HG02588 (cell line): ENCODE measurements around the gene NCOA4.
"Not testable (repeated sequence)": the region's sequence is repeated elsewhere in the genome, so short reads cannot be mapped to it uniquely, and the experiment has no call there.

Experiments
- ATAC-seq: cut with Tn5 transposase; IDR thresholded peaks from one replicate; pipeline ENCODE4 v1.9.1; 2021; ENCODE audit warnings: mild to moderate bottlenecking, moderate library complexity; ENCODE audit not compliant: unreplicated experiment

Gene NCOA4

DNA sequence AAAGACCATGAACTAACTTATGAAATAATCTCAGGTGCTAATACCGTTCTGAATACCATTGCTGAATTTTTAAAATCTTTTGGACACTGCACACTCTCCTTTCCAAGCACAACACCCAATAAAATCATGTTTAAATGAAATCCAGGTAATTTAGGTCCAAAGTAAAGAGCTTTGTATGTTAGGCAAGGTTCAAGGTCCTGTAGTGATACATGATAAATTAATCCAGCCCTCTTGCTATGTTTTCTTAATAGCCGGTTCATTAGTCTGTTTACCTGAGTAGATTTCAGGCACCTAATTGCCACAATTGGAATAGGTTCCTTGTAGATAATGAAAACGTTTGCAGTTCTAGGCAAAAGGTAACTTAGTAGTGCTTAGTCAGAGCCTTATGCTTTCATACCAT is 44.8 kb downstream of the NCOA4 start:
- ATAC-seq, result not testable (repeated sequence)

DNA sequence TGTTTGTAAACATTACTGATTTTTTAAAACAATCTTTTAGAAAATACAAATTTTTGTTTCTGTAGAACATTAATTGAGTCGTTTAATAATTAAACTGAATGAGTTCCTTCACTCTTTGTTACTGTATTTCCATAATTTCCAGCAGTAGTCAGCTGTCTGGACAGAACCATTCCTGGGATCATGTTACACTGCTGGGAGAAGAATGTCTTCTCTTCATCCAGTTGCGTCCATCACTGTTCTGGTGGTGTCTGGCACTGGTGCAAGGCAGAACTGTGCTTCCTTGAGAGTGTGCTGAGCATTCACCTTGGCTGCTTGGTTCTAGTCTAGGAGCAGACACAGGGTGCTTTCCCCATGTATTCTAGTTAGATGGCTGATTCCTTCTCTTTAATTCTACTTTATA is 46.0 kb downstream of the NCOA4 start:
- ATAC-seq, result not testable (repeated sequence)

DNA sequence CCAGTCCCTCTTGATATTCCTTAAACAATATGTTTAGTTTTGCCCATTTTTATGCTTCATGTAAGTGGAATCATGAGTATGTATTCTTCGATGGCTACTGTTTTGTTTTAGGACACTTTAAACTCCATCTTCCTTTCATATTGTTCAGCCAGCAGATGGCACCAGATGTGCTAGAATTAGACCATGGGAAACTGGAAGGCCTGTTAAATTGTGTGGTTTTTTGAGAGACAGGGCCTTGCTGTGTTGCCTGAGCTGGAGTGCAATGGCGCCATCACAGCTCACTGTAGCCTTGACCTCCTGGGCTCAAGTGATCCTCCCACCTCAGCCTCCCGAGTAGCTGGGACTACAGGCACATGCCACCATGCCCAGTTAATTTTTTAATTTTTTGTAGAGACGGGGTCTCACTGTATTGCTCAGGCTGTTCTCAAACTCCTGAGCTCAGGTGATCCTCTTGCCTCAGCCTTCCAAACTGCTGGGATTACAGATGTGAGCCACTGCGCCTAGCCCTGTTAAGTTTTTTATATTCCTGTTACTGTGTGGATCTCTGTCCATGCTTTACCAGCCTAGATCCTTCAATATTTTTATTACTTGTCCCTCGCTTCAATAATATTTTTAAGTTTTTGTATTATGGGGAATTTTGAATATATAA is 46.8 kb downstream of the NCOA4 start:
- not testable (repeated sequence) for ATAC-seq

DNA sequence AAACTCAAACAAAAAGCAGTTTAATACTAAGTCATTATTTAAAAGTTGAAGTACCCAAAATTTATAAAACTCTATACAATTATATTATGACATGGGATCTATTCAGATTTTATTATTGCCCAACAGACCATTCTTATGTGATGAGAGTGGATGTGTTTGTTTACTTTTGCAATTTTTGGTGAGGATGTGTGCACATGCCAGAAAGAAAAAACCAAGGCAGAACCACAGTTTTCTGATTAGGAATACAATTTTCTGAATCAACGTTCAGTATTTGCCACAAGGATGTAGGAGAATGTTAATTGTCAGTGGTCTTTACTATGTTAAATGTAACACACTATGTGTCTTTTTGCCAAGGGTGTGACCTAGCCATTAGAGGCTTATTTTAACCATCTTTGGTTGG is 49.1 kb downstream of the NCOA4 start:
- ATAC-seq, result not testable (repeated sequence)

DNA sequence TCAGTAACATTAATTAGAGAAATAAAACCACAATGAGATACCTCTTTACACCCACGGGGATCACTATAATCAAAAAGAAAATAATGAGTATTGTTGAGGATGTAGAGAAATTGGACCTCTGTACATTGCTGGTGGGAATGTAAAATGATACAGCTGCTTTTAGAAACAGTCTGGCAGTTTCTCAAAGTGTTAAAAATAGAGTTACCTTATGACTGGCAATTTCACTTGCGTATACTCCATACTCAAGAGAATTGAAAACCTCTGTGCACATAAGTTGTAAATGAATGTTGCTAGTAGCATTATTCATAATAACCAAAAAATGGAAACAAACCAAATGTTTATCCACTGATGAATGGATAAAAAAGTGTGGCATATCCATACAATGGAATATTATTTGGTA is 51.9 kb downstream of the NCOA4 start:
- ATAC-seq, result peak; percentile 88

DNA sequence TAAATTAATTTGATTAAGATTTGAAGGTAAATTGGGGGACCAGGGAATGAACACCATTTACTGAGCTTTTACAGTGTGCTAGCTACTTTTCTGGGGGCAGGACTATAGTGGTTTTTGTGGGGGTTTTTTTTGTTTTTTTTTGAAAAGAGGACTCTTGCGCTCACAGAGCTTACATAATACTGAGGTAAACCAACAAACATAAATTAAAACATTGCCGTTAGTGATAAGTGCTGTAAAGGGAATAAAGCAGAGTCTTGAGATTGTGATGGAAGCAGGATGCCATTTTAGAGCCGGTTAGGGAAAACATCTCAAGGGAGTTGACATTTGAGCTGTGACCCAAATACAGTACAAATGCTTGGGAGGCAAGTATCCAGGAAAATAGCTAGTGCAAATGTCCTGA is 56.4 kb downstream of the NCOA4 start:
- ATAC-seq, result not testable (repeated sequence)

DNA sequence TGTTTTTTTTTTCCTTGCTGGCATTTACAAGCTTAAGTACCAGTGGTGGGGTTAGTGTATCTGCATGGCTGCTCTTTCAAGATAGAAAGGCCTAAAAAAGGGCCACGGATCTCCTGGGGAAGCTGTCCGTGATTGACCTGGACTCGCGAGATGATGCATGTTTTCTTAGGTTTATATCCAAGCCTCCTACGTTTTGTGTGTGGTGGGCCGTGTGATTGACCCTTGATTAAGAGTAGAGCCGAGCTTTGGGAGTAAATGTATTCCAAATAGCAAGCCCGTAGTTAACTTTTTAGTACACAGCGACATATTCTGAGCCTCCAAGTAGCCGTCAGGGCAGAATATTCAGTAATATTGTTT is 57.6 kb downstream of the NCOA4 start:
- not testable (repeated sequence) for ATAC-seq

DNA sequence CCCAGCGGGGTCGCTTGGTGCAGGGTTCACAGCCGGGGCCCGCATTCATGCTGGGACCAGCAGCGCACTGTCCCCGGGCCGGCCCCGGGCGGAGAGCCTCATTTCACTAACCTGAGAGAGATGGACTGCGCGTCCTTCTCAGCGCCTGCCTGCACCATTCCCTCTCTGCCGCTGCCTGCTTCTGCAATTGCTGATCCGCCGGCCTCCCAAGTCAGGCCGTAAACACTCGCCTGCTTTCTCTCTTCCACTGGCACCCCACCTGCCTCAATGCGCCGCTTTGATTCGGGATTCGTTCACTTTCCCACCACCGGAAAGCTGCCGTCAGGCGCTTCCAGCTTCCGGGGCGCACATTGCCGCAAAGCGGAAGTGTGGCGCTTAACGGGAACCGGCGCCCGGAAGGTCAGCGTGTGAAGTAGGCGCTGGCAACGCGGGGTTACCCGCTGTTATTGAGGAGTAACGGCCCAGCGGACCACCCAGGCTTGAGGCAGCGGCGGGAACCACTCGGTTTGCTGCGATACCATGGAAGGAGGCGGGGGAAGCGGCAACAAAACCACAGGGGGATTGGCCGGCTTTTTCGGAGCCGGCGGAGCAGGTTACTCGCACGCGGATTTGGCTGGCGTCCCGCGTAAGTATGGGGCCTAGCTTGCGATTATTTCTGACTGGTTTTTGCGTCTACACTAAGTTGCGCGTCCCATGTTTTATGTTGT is 58.2 kb downstream of the NCOA4 start, which contains the start of gene TIMM23:
TIMM23 (plus strand) TSS at position 384 of the 707 bp plus-strand sequence; CDS start at position 520, 136 bp downstream.
- ATAC-seq, result peak; percentile 73

DNA sequence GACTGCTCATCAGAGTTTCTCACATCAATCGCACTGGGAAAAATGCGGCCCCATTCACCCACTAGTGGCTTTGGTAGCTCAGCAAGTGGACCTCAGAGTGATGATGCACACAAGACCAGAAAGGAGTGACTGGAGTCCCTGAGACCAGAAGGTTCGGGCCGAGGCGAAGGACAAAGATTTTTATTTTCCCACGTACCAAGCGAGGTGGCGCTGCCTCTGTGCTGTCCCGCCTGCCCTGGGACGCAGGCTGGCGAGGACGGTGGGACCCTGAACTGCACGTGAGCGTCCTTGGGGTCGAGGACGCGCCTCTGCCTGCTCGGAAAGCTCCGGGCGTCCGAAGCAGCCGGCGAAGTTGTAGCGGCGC is 58.7 kb downstream of the NCOA4 start:
- peak; percentile 49 for ATAC-seq

DNA sequence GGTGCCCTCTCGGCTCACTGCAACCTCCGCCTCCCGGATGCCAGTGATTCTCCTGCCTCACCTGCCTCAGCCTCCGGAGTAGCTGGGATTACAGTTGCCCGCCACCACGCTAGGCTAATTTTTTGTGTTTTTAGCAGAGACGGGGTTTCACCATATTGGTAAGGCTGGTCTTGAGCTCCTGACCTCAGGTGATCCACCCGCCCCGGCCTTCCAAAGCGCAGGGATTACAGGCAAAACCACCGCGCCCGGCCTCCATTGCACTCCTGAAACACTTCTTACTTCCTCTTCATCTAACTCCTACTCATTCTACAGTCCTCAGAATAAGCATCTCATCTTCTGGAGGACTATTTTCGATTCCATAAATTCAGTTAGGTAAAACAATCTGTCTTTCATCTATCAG is 59.4 kb downstream of the NCOA4 start:
- not testable (repeated sequence) for ATAC-seq

DNA sequence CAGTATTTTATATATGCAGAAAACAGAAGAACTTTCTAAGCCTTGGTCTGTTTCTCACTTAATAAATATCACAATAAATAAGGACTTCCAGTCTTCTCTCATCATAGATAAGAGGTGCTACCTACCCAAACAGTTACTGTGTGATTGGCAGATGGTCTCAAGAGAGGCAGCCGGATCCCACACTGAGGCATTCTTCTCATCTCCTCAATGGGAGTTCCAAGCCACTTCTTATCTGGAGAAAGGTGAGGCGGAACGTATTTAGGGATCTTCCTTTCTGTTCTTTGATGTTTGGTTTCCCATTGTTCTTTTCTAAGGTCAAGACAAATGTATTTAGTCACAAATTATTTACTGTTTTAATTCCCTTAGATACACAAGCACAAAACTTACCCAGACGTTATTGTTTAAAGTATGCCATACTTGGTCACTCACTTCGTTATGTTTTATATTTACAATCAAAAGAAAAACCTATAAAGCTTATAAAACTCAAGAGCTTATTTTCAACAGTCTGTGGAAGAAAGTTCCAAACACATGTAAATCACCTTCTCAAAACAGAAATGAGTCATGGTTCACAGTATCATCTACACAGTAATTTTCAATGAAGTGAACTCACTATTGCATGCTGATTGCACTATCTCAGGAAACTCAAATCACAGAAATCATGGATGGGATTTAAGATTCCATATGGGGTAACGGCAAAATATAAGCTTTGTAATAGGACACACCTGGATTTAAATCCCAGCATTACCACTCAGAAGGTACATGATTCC is 67.6 kb downstream of the NCOA4 start:
- ATAC-seq, result not testable (repeated sequence)

DNA sequence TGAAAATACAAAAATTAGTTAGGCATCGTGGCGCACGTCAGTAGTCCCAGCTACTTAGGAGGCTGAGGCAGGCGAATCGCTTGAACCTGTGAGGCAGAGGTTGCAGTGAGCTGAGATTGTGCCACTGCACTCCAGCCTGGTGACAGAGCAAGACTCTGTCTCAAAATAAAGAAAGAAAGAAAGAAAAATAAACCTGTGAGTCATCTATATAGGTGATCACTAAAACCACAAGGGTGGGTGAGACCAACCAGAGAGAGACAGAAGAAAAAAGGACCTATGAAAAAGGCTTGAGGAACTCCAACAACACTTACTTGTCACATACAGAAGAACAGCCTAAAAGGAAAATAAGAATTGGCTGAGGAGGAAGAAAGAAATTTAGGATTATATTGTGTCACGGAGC is 72.5 kb downstream of the NCOA4 start:
- not testable (repeated sequence) for ATAC-seq

DNA sequence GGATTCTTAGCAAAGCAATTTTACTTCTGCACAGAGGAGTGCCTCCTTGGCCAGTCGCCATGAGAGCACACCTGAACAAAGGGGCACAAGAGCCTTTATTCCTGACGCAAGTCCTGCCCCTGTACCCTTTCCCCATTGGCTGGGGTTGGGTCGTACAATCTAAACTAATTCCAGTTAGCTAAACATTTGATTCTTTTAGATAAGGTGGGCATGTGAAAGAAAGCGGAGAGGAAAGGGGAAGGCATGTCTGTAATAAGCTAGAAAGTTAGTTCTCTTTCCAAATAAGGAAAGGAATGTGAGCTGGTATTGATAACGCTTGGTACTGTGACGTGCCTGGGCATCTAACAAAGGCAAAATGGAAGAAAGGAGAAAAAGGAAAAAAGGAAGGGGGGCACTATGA is 73.8 kb downstream of the NCOA4 start:
- not testable (repeated sequence) for ATAC-seq
